ENCODE data around the gene ACLY.

ACLY gene

DNA sequence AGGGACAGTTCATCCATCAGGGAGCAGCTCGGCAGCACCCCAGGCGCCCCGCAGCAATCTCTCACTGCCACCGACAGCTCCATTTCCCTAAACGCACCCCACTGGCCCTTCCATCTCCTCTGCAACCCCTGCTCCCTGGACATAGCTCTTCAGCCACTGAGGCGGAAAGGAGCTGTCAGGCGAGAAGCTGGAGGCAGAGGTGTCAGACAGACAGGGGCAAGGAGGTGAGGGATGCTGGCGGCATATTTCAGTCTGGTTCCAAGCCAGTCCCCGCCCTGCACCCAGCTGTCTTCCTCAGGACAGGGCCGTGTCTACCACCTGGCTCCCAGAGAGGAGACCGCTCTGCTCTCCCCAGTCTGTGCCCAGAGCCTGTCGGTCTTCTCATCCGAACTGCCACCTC is 9.7 kb downstream of the ACLY start:
- no peak overlapping the region for H3K4me3 ChIP-seq (ENCODE audit: low read length)
- no peak for DNase-seq (ENCODE audit: low read depth)
- TF ChIP-seq, protein P1, sequence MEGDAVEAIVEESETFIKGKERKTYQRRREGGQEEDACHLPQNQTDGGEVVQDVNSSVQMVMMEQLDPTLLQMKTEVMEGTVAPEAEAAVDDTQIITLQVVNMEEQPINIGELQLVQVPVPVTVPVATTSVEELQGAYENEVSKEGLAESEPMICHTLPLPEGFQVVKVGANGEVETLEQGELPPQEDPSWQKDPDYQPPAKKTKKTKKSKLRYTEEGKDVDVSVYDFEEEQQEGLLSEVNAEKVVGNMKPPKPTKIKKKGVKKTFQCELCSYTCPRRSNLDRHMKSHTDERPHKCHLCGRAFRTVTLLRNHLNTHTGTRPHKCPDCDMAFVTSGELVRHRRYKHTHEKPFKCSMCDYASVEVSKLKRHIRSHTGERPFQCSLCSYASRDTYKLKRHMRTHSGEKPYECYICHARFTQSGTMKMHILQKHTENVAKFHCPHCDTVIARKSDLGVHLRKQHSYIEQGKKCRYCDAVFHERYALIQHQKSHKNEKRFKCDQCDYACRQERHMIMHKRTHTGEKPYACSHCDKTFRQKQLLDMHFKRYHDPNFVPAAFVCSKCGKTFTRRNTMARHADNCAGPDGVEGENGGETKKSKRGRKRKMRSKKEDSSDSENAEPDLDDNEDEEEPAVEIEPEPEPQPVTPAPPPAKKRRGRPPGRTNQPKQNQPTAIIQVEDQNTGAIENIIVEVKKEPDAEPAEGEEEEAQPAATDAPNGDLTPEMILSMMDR (conservative IDR thresholded peaks at IDR 0.05; ENCODE audit: low read depth, low read length) = no peak

DNA sequence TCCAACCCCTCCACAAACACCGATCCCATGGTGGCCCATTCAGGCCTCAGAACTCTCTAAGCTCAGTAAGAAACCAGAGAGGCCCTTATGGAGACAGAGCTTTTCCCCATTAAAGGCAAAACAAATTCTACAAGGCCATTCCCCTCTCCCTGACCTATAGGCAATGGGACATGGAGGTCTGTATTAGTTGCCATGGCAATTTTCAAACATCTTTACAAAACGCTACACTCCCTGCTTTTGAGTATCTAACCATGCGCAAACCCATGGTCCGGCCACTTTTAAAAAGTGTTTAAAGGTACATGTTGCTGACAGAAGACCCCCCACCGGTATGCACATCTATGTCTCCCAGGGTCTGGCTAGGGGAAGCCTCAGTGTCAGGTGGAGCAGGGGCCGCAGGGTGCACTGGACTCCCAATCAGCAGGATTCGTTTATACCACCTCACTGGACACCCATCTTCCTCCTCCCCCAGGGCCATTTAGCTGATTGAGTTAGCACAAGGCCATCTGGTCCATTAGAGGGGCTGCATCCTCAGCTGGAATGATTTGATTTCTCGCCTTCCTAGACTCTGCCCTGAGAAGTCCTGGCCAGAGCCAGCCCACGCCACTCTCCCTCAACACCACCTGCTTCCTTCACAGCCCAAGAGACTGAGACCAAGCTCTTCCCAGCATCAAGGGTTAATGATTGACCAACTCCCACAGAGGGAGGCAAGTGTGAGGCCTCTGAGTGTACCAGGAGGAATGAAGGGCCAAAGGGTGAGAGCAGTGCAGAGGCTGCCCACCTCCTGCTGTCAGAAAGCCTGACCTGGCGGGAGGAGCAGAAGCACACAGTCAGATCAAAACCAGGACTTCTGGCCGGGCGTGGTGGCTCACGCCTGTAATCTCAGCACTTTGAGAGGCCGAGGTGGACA is 10.9 kb downstream of the ACLY start:
- H3K4me3 ChIP-seq (ENCODE audit: low read length) = no peak overlapping the region
- TF ChIP-seq, protein P1 (conservative IDR thresholded peaks at IDR 0.05; ENCODE audit: low read depth, low read length) = no peak
- no peak for DNase-seq (ENCODE audit: low read depth)

DNA sequence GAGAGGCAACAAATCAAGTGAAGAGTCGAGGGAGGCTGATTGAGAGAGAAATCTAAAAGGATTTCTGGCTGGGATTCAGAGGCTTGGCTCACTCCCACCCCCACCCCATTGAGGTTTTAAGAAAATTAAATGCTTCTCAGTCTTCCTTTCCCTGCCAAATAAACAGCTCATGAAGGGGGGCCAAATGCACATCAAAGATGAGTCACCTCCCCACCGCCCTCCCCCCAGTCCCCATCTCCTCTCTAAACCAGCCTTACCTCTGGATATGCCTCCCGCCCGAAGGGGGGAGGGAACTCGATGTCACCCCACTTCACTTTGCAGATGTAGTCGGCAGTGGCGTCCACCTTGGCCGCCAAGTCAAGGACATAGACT is 11.6 kb downstream of the ACLY start:
- DNase-seq (ENCODE audit: low read depth) = no peak
- H3K4me3 ChIP-seq (ENCODE audit: low read length) = no peak overlapping the region
- TF ChIP-seq, protein P1 (conservative IDR thresholded peaks at IDR 0.05; ENCODE audit: low read depth, low read length) = no peak

DNA sequence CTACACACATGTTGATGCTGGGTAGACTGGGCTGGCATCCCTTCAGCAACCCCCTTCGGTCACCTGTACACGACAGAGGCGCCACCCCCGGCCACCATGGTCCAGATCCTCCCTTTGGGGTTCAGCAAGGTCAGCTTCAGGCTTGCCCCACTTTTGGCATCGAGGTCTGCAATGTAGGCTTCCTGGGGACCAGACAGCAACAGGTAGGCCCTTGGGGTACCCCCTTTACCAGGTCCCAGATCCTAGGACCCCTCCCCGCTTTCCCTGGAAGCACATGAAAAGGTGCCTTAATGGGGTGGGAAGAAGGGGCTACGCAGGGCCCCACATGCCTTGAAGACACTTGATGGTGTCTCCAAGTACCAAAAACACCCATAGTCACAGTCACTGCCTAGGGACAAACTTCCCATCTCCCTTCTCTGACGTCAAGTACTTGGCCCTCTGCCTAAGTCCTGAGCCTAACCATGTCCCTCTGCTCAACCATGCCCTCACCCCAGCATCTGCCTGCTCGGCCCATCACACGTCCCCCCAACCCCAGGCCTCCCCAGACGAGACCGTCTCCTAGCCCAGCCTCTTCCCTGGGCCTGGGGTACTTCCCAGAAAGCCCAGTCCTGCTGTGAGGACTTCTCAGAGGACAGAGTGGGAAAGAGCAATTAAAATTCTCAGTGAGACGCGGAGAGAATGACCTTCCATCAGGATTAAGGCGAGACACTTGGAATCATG is 12.1 kb downstream of the ACLY start:
- no peak overlapping the region for H3K4me3 ChIP-seq (ENCODE audit: low read length)
- TF ChIP-seq, protein P1 (conservative IDR thresholded peaks at IDR 0.05; ENCODE audit: low read depth, low read length) = no peak
- DNase-seq (ENCODE audit: low read depth) = no peak

DNA sequence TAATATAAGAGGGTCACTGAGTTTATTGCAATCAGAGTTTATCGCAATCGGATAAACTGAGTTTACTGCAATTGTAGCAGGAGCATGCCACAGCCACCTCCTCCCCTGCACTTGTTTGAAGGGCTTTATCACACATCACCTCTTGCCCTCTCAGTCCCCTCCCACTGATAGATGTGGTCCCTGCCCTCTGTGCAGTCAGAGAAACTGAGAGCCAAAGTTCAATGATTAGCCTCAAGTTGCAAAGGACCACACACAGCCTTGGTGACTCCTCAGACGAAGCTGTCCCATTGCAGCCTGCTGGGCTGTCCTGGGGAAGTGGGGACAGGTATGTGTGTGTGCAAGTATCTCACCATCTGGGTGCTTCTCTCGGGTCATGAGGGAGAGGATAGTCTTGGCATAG is 13.6 kb downstream of the ACLY start:
- DNase-seq (ENCODE audit: low read depth) = no peak
- TF ChIP-seq, protein P1 (conservative IDR thresholded peaks at IDR 0.05; ENCODE audit: low read depth, low read length) = no peak
- no peak overlapping the region for H3K4me3 ChIP-seq (ENCODE audit: low read length)

DNA sequence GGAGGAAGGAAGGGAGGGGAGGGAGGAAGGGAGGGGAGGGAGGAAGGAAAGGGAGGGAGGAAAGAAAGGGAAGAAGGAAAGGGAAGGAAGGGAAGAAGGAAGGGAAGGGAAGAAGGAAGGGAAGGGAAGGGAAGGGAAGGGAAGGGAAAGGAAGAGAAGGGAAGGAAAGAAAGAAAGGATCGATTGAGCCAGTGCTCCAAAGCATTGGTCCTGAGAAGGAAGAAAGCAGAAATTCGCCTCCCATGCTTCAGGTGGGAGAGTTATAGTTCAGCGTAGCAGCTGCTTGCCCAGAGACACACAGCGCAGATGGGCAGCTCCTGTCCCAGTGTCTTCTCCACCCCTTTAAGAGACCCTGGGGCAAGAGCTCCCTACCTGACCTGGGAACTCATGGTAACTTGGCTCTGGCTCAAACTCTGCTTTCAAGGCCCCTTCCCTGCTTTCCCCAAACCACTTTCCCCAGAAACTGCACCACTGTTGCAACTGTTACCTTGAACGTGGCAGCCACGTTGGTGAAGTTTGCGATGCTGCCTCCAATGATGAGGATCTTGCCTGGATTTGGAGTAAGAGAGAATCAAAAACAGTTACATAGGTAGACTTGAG is 14.4 kb downstream of the ACLY start:
- H3K4me3 ChIP-seq (ENCODE audit: low read length) = no peak overlapping the region
- no peak for DNase-seq (ENCODE audit: low read depth)
- TF ChIP-seq, protein P1 (conservative IDR thresholded peaks at IDR 0.05; ENCODE audit: low read depth, low read length) = no peak

All from retinal pigment epithelial cell (primary cell).